ENCODE data around the gene UGP2.

UGP2 gene

DNA sequence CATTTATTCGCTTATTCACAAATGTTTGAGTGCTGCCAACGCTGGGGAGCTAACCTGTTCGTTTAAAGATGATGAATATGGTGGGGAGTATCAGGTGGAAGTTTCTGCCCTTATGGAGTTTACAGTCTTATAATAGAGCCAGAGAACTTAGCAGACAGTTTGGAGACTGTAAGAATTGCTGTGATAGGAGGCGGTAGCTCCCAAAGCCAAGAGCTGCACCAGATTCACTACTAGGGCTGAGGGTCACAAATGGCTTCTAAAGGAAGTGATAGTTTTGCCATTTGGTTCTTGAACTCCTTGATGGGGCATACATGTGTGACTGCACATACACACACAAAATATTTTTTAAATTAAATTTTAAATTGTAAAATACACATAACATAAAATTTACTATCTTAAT is 29.0 kb downstream of the UGP2 start:
- Histone ChIP-seq H2BK15ac (replicated peaks; ENCODE audit: low read depth) (no peak overlapping the region), H4K5ac (ENCODE audit: low read length) (no peak overlapping the region), H2BK120ac (ENCODE audit: low read depth, low read length) (no peak overlapping the region), H3K36me3 (ENCODE audit: control insufficient read depth, insufficient read depth, low read length) (no peaks in the 10 kb centered on the region), H3K9ac (ENCODE audit: low read length) (no peak overlapping the region), H2BK5ac (ENCODE audit: low read length) (no peak overlapping the region), H3K79me1 (ENCODE audit: low read length) (peaks cover 14% of the 10 kb centered on the region), H3K56ac (ENCODE audit: low read length) (no peak overlapping the region), H3K79me2 (ENCODE audit: control insufficient read depth, insufficient read depth, low read length) (peaks cover 40% of the 10 kb centered on the region), H3K4me1 (ENCODE audit: control insufficient read depth, low read depth, low read length) (peaks cover 5% of the 10 kb centered on the region), H4K8ac (ENCODE audit: low read depth, low read length) (no peak overlapping the region), H3K27me3 (ENCODE audit: insufficient read depth, low read length, poor library complexity) (no peaks in the 10 kb centered on the region), H3K4me3 (ENCODE audit: low read length) (no peak overlapping the region), H3K27ac (ENCODE audit: low read depth, low read length) (no peak overlapping the region), H3K4ac (ENCODE audit: low read depth, low read length) (no peak overlapping the region), H3K23ac (ENCODE audit: low read length) (no peak overlapping the region), H3K4me2 (ENCODE audit: low read length) (no peak overlapping the region), H3K18ac (ENCODE audit: low read length) (no peak overlapping the region), H2AK5ac (ENCODE audit: low read length) (no peak overlapping the region)
- no peak for DNase-seq
- WGBS (ENCODE audit: extremely low coverage, insufficient coverage, low lambda C conversion rate) = no CpG with 5 or more reads among the region's 4 CpGs

DNA sequence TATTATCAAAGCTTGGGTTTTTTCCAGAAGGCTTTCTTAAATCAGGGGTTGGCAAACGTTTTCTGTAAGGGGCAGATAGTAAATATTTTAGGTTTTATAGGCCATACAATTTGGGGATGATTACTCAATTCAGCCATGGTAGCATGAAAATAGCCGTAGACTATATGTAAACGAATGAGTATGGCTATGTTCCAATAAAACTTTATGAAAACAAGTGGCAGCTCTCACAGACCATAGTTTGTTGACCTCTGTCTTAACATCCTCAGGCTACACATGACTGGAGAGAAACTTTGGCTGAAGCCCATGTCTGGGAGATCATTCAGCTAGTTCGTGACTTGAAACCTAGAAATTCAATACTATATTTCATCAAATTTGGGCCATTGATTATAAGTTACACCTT is 30.2 kb downstream of the UGP2 start:
- H3K27me3 ChIP-seq (ENCODE audit: insufficient read depth, low read length, poor library complexity) = no peaks in the 10 kb centered on the region
- H3K56ac ChIP-seq (ENCODE audit: low read length) = no peak overlapping the region
- no peak overlapping the region for H2BK15ac ChIP-seq (replicated peaks; ENCODE audit: low read depth)
- no peak overlapping the region for H3K27ac ChIP-seq (ENCODE audit: low read depth, low read length)
- peaks cover 19% of the 10 kb centered on the region for H3K79me1 ChIP-seq (ENCODE audit: low read length)
- H3K4ac ChIP-seq (ENCODE audit: low read depth, low read length) = no peak overlapping the region
- H3K9ac ChIP-seq (ENCODE audit: low read length) = no peak overlapping the region
- no CpG with 5 or more reads among the region's 4 CpGs for WGBS (ENCODE audit: extremely low coverage, insufficient coverage, low lambda C conversion rate)
- H3K23ac ChIP-seq (ENCODE audit: low read length) = no peak overlapping the region
- no peak overlapping the region for H3K18ac ChIP-seq (ENCODE audit: low read length)
- H3K4me2 ChIP-seq (ENCODE audit: low read length) = no peak overlapping the region
- no peak overlapping the region for H4K5ac ChIP-seq (ENCODE audit: low read length)
- no peak overlapping the region for H2BK5ac ChIP-seq (ENCODE audit: low read length)
- H2BK120ac ChIP-seq (ENCODE audit: low read depth, low read length) = no peak overlapping the region
- no peaks in the 10 kb centered on the region for H3K36me3 ChIP-seq (ENCODE audit: control insufficient read depth, insufficient read depth, low read length)
- H3K4me1 ChIP-seq (ENCODE audit: control insufficient read depth, low read depth, low read length) = peaks cover 5% of the 10 kb centered on the region
- H3K79me2 ChIP-seq (ENCODE audit: control insufficient read depth, insufficient read depth, low read length) = peaks cover 42% of the 10 kb centered on the region
- no peak overlapping the region for H2AK5ac ChIP-seq (ENCODE audit: low read length)
- no peak for DNase-seq
- H4K8ac ChIP-seq (ENCODE audit: low read depth, low read length) = no peak overlapping the region
- H3K4me3 ChIP-seq (ENCODE audit: low read length) = no peak overlapping the region

DNA sequence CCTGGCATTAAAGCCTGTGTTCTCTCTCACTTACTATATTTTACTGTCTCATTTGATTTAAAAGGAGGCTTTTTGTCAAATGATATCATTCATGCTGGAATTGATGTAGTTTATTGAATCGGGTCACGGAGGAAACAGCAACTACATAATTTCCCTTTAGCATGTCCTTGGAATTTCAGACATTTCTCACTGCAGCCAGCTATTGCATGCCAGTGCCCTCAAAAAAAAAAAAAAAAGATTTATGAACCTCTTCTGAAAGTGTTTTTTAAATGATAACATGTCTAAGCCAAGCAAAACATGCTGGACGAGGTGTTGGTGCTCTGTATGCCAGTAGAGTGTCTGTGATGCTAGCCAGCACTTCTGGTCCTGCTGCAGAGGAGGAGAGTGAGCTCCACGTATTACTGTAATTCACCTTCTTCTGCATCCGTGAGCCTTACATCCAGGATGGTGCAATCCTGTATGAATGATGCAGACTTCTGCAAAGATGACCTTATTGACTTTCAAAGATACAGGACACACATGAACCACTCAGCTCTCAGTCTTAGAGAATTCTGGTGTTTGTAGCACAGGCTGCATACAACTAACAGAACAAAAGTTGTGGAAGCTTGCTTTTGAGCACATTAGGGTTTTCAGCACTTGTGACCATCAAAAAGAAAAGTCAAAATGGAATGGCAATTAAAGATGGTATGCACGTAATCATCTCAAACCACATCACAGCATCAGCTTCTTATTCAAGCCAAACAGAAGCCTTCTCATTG is 31.1 kb downstream of the UGP2 start:
- Histone ChIP-seq H3K4ac (ENCODE audit: low read depth, low read length) (no peak overlapping the region), H4K5ac (ENCODE audit: low read length) (no peak overlapping the region), H3K4me1 (ENCODE audit: control insufficient read depth, low read depth, low read length) (peaks cover 5% of the 10 kb centered on the region), H3K27me3 (ENCODE audit: insufficient read depth, low read length, poor library complexity) (no peaks in the 10 kb centered on the region), H2BK120ac (ENCODE audit: low read depth, low read length) (no peak overlapping the region), H2BK5ac (ENCODE audit: low read length) (no peak overlapping the region), H3K79me1 (ENCODE audit: low read length) (peaks cover 19% of the 10 kb centered on the region), H3K9ac (ENCODE audit: low read length) (no peak overlapping the region), H3K4me2 (ENCODE audit: low read length) (no peak overlapping the region), H3K27ac (ENCODE audit: low read depth, low read length) (no peak overlapping the region), H2AK5ac (ENCODE audit: low read length) (no peak overlapping the region), H2BK15ac (replicated peaks; ENCODE audit: low read depth) (no peak overlapping the region), H3K4me3 (ENCODE audit: low read length) (no peak overlapping the region), H3K23ac (ENCODE audit: low read length) (no peak overlapping the region), H3K36me3 (ENCODE audit: control insufficient read depth, insufficient read depth, low read length) (no peaks in the 10 kb centered on the region), H3K18ac (ENCODE audit: low read length) (no peak overlapping the region), H3K79me2 (ENCODE audit: control insufficient read depth, insufficient read depth, low read length) (peaks cover 42% of the 10 kb centered on the region), H4K8ac (ENCODE audit: low read depth, low read length) (no peak overlapping the region), H3K56ac (ENCODE audit: low read length) (no peak overlapping the region)
- no peak for DNase-seq
- WGBS (ENCODE audit: extremely low coverage, insufficient coverage, low lambda C conversion rate) = no CpG with 5 or more reads among the region's 6 CpGs

DNA sequence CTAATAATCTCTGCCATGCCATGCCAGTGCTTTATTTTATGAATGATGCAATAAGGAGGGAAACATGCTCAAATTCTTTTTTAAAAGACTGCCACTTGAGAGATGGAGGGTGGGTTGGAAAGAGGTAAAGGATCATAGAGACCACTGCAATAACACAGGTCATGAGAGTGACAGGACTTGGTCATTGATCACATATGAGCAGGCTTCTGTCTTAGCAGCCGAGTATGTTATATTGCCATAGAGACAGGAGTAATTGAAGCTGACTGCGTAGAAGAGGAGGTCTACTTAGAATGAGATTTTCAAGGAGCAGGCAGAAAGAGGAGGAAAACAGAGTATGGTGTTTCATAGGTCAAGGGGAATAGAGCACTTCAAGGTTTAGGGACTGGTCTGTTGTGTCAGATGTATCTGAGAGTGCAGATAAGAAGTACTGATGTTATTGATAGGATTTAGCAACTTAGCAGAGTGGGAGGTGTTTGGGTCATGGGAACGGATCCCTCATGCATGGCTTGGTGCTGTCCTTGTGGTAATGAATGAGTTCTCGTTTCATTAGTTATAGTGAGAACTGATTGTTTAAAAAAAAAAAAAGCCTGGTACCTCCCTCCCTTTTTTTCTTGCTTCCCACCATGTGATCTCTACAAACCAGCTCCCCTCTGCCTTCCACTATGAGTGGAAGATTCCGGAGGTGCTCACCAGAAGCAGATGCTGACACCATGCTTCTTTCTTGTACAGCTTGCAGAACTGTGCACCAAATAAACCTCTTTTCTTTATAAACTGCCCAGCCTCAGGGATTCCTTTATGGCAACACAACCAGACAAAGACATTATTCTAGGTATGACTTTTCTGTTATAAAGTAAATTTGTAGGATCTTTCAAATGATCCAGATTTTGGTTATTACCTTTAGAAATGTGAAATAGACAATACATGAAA is 32.8 kb downstream of the UGP2 start:
- H3K27me3 ChIP-seq (ENCODE audit: insufficient read depth, low read length, poor library complexity) = no peaks in the 10 kb centered on the region
- no peak overlapping the region for H2AK5ac ChIP-seq (ENCODE audit: low read length)
- DNase-seq = no peak
- H2BK15ac ChIP-seq (replicated peaks; ENCODE audit: low read depth) = no peak overlapping the region
- WGBS (ENCODE audit: extremely low coverage, insufficient coverage, low lambda C conversion rate) = no CpG with 5 or more reads among the region's 5 CpGs
- no peak overlapping the region for H3K4ac ChIP-seq (ENCODE audit: low read depth, low read length)
- no peak overlapping the region for H2BK5ac ChIP-seq (ENCODE audit: low read length)
- H3K4me1 ChIP-seq (ENCODE audit: control insufficient read depth, low read depth, low read length) = peaks cover 5% of the 10 kb centered on the region
- H3K36me3 ChIP-seq (ENCODE audit: control insufficient read depth, insufficient read depth, low read length) = no peaks in the 10 kb centered on the region
- no peak overlapping the region for H3K56ac ChIP-seq (ENCODE audit: low read length)
- H3K9ac ChIP-seq (ENCODE audit: low read length) = no peak overlapping the region
- peaks cover 19% of the 10 kb centered on the region for H3K79me1 ChIP-seq (ENCODE audit: low read length)
- H3K4me2 ChIP-seq (ENCODE audit: low read length) = no peak overlapping the region
- no peak overlapping the region for H2BK120ac ChIP-seq (ENCODE audit: low read depth, low read length)
- H4K8ac ChIP-seq (ENCODE audit: low read depth, low read length) = no peak overlapping the region
- no peak overlapping the region for H3K27ac ChIP-seq (ENCODE audit: low read depth, low read length)
- H3K23ac ChIP-seq (ENCODE audit: low read length) = no peak overlapping the region
- no peak overlapping the region for H3K4me3 ChIP-seq (ENCODE audit: low read length)
- H3K18ac ChIP-seq (ENCODE audit: low read length) = no peak overlapping the region
- peaks cover 39% of the 10 kb centered on the region for H3K79me2 ChIP-seq (ENCODE audit: control insufficient read depth, insufficient read depth, low read length)
- no peak overlapping the region for H4K5ac ChIP-seq (ENCODE audit: low read length)

DNA sequence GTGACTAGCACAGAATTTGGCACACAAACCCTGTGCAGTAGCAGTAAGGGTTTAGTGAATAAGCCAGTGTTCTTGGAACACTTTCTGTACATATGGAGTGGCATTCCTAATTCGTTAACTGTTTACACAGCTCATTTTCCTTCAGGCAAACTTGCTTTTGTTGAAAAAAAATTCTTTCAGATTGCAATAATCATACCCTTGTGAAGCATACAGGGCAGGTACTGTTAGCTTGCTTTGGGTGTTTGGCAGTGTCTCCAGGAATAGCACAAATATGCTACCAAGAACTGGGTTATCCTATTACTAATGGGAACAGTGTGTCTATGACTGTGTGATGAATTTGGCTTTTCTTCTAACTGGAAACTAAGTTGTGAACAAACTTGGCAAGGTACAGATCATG is 33.4 kb downstream of the UGP2 start:
- no peak overlapping the region for H3K23ac ChIP-seq (ENCODE audit: low read length)
- no peak overlapping the region for H3K4me3 ChIP-seq (ENCODE audit: low read length)
- H2AK5ac ChIP-seq (ENCODE audit: low read length) = no peak overlapping the region
- H3K36me3 ChIP-seq (ENCODE audit: control insufficient read depth, insufficient read depth, low read length) = no peaks in the 10 kb centered on the region
- no peak overlapping the region for H2BK120ac ChIP-seq (ENCODE audit: low read depth, low read length)
- H3K27ac ChIP-seq (ENCODE audit: low read depth, low read length) = no peak overlapping the region
- H3K4ac ChIP-seq (ENCODE audit: low read depth, low read length) = no peak overlapping the region
- H3K79me2 ChIP-seq (ENCODE audit: control insufficient read depth, insufficient read depth, low read length) = peaks cover 37% of the 10 kb centered on the region
- no peaks in the 10 kb centered on the region for H3K27me3 ChIP-seq (ENCODE audit: insufficient read depth, low read length, poor library complexity)
- H3K4me1 ChIP-seq (ENCODE audit: control insufficient read depth, low read depth, low read length) = peaks cover 5% of the 10 kb centered on the region
- peaks cover 19% of the 10 kb centered on the region for H3K79me1 ChIP-seq (ENCODE audit: low read length)
- no peak overlapping the region for H2BK15ac ChIP-seq (replicated peaks; ENCODE audit: low read depth)
- H3K56ac ChIP-seq (ENCODE audit: low read length) = no peak overlapping the region
- DNase-seq = no peak
- H4K8ac ChIP-seq (ENCODE audit: low read depth, low read length) = no peak overlapping the region
- no peak overlapping the region for H4K5ac ChIP-seq (ENCODE audit: low read length)
- no peak overlapping the region for H3K4me2 ChIP-seq (ENCODE audit: low read length)
- H3K9ac ChIP-seq (ENCODE audit: low read length) = no peak overlapping the region
- H2BK5ac ChIP-seq (ENCODE audit: low read length) = no peak overlapping the region
- no CpG with 5 or more reads among the region's 1 CpG for whole genome bisulfite sequencing (ENCODE audit: extremely low coverage, insufficient coverage, low lambda C conversion rate)
- H3K18ac ChIP-seq (ENCODE audit: low read length) = no peak overlapping the region
